Measurements from ENCODE around the gene PAGR1.
"Not testable (repeated sequence)": the region's sequence is repeated elsewhere in the genome, so short reads cannot be mapped to it uniquely, and the experiment has no call there.

The PAGR1 gene

GRCh38 chr16:29862383-29862883 is 46.5 kb downstream of the PAGR1 start:
- no peak for DNase-seq (ENCODE audit: extremely low read depth in 1 of 2, low read depth in 1 of 2)

DNA sequence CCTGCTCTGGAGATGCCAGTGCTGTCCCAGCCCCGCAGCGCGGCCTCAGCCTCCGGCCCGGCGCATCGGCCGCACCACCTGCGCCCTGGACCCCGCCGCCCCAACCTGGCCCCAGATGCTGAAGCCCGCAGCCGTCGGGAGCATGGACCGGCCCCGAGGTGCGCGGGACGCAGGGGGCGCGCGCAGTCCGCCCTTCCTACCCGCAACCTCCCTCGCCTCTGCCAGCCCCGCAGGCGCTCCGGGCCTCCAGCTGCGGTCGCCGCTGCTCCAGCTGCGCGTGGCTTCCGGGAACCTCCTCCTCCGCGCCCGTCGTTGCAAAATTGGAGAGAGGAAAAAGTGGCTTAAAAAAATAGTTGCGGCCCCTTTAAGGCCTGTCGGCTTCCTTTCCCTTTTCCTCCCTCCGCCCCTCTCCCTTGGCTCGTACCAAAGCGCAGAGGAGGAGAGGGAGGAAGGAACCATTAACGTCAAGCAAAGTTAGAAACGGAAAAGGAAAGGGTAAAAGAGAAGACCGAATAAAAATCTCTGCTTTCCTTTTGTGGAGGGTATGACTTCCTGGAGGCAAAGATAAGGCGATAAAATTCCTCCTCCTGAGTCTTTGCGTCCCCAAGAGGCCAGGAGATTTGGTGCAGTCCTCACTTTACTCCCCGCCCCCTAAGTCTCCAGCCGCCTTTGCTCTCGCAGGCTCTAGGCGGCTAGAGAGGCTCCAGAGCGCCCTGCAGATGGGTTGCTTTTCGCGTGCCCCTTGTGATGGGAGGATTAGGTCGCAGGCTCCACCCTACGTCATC is 47.1 kb downstream of the PAGR1 start, which contains the start of gene CDIPT:
CDIPT (minus strand) TSS at position 343 of the 785 bp plus-strand sequence. CDS start 369 bp downstream, outside the sequence.
- peak; percentile 81 to 92 for DNase-seq (ENCODE audit: extremely low read depth in 1 of 2, low read depth in 1 of 2)

DNA sequence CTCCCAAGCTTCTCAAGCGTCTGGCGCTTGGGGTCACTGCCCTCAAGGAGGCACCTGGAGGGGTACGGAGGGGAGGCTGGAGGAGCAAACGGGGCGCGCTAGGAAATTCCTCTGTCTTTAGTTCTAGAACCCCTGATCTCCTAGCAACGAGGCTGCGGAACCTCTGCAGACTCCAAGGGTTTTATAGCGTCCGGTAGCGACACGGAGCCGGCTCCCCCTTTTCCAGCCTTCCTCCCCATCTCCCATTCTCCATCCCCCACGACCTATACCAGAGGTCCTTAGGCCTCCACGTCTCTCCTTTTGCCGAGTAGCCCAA is 47.7 kb downstream of the PAGR1 start:
- no peak for DNase-seq (ENCODE audit: extremely low read depth in 1 of 2, low read depth in 1 of 2)

DNA sequence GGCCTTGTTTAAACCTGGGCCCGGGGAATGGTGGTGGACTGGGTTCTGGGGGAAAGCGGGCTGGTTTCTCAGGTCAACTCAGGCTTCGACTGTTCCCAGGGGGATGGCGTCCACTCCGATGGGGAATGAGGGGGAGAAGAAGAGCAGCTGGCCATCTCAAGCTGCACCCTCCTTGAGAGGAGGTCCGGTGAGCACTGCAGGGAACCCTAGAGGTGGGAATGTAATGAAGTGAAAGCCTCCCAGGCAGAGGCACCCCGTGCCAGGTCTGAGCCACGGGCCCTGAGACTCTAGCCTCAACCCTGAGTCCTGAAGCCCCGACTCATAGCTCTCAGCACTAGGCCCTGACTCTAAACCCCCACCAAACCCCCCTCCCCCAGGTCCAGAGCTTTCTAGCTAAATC is 48.3 kb downstream of the PAGR1 start:
- no peak for DNase-seq (ENCODE audit: extremely low read depth in 1 of 2, low read depth in 1 of 2)

- DNase-seq (ENCODE audit: extremely low read depth in 1 of 2, low read depth in 1 of 2), result no peak
Observed at GRCh38 chr16:29868396-29869009, 52.6 kb downstream of the PAGR1 start.

- DNase-seq (ENCODE audit: extremely low read depth in 1 of 2, low read depth in 1 of 2), result not testable (repeated sequence)
Observed at GRCh38 chr16:29869067-29869466, 53.1 kb downstream of the PAGR1 start.

Measured in stimulated activated CD8-positive, alpha-beta memory T cell treated with anti-CD3 and anti-CD28 coated beads, Interleukin-7, amount 100 ng/mL, for 48 hours (primary cell).